ENCODE results near the gene DEAF1. TPM values are rescaled to one million over a fixed set of nuclear protein-coding genes. Genes with fewer than 3 reads are reported as not detected.
"Not testable (repeated sequence)": the region's sequence is repeated elsewhere in the genome, so short reads cannot be mapped to it uniquely, and the experiment has no call there.

Gene DEAF1
- total and polyA plus RNA-seq, 9 donors: 22.7 to 38.9 (median 31.2) TPM

DNA sequence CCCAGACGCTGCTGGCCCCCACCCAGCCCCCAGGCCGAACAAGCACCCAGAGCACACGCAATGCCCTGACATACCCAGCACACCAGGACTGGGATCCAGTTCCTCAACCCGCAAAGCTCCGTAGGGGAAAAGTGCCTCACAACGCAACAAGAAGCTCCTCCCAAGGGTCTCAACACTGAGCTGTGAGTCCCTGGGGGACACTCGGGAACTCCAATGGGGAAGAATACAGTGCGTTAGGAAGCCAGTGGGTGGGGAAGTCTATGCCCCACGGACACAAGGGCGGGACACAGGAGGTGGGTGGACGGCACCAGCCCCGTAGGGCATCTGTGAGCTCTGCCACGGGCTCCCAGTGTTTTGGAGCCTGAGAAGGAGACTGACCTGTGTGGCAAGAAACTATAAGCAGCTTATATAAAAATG lies 1.6 kb downstream of the DEAF1 start:
- WGBS (ENCODE audit: insufficient coverage): 27% methylated on average over 8 of the region's 13 CpGs

DNA sequence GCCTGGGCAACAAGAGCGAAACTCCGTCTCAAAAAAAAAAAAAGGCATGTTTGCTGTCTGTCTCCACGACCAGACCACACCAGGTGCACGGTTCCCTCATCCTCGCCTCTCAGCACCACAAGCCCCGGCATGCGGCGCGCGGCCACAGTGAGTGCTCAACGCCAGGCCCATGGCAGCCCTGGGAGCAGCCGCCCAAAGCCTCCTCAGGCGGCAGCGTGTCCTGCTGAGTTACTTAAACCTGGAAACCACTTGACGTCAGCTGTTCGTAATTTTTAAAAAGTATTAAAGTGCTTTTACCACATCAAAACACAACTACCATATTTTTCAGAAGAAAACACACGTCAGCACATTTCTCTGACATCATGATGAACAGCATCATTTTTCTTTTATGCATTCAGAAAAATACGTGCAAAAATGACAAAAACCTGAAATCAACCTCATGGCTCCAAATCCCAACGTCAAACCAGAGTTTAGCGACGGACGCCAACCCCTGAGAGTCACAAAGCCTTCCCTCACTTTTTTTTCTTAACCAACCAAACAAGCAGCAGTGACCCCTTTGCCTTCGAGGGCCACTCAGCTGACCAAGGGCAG lies 2.1 kb downstream of the DEAF1 start:
- peak overlapping the region; percentile 55 for H3K27ac ChIP-seq (ENCODE audit: low read length)
- peaks cover 14% of the 10 kb centered on the region for H3K36me3 ChIP-seq (ENCODE audit: control insufficient read depth, insufficient read depth, low read length)
- DNase-seq: no peak
- H3K4me1 ChIP-seq (ENCODE audit: control insufficient read depth, insufficient read depth, low read length): peaks cover 23% of the 10 kb centered on the region
- H3K27me3 ChIP-seq (ENCODE audit: control insufficient read depth, insufficient read depth, low read length): no peaks in the 10 kb centered on the region
- WGBS (ENCODE audit: insufficient coverage): 64% methylated on average over 16 of the region's 23 CpGs
- no peaks in the 10 kb centered on the region for H3K9me3 ChIP-seq (replicated peaks; ENCODE audit: control insufficient read depth, low read depth, low read length)
- no peak overlapping the region for H3K4me3 ChIP-seq (ENCODE audit: low read length)

More for the DNA sequence above, 1.6 kb downstream of the DEAF1 start:
- Histone ChIP-seq H3K27ac (ENCODE audit: low read length) (peak overlapping the region; percentile 55), H3K9me3 (replicated peaks; ENCODE audit: control insufficient read depth, low read depth, low read length) (no peaks in the 10 kb centered on the region), H3K36me3 (ENCODE audit: control insufficient read depth, insufficient read depth, low read length) (peaks cover 10% of the 10 kb centered on the region), H3K4me1 (ENCODE audit: control insufficient read depth, insufficient read depth, low read length) (peaks cover 23% of the 10 kb centered on the region), H3K27me3 (ENCODE audit: control insufficient read depth, insufficient read depth, low read length) (no peaks in the 10 kb centered on the region), H3K4me3 (ENCODE audit: low read length) (no peak overlapping the region)
- DNase-seq: no peak

DNA sequence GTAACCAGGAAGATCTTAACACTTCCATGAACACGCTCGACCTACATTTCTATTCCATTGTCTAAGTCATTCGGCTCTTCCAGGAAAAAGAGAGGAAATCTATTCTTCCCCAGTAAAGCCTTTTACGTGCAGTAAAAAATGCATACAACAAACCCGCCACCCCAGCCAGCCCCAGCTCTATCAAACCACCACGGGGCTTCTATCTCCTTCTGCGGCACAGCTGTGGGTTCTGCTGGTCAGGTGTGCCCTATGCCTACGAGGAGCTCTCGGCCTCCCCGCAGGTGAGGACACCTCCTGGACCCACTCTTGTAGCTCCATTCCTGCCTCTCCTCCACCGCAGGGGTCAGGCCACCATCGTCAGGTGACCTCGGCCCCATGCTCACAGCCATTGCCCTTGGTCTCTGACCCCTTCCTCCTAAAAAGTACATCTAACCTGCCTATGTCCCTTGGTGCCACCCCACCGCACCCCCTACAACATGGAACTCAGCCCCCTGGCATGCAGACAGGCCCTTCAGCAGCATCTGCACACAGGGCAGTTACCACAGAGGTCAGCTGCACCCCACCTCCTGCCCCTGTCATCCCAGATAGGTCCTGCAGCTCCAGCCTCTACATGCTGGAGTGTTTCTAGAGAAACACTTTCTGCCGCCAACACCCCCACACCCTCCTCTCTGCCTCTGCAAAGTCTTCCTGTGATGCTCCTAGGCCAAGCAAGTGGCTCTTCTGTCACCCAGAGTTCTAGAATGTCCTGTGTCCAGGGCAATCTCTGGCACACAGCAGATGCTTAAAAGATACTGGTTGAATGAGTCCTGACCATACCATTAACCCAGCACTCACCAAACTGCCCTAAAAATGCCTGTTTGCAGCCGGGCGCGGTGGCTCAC lies 3.1 kb downstream of the DEAF1 start:
- peaks cover 22% of the 10 kb centered on the region for H3K36me3 ChIP-seq (ENCODE audit: control insufficient read depth, insufficient read depth, low read length)
- WGBS (ENCODE audit: insufficient coverage): 78% methylated on average over 18 of the region's 18 CpGs
- no peaks in the 10 kb centered on the region for H3K27me3 ChIP-seq (ENCODE audit: control insufficient read depth, insufficient read depth, low read length)
- H3K4me3 ChIP-seq (ENCODE audit: low read length): no peak overlapping the region
- H3K9me3 ChIP-seq (replicated peaks; ENCODE audit: control insufficient read depth, low read depth, low read length): no peaks in the 10 kb centered on the region
- no peak for DNase-seq
- H3K27ac ChIP-seq (ENCODE audit: low read length): no peak overlapping the region
- H3K4me1 ChIP-seq (ENCODE audit: control insufficient read depth, insufficient read depth, low read length): peaks cover 22% of the 10 kb centered on the region

DNA sequence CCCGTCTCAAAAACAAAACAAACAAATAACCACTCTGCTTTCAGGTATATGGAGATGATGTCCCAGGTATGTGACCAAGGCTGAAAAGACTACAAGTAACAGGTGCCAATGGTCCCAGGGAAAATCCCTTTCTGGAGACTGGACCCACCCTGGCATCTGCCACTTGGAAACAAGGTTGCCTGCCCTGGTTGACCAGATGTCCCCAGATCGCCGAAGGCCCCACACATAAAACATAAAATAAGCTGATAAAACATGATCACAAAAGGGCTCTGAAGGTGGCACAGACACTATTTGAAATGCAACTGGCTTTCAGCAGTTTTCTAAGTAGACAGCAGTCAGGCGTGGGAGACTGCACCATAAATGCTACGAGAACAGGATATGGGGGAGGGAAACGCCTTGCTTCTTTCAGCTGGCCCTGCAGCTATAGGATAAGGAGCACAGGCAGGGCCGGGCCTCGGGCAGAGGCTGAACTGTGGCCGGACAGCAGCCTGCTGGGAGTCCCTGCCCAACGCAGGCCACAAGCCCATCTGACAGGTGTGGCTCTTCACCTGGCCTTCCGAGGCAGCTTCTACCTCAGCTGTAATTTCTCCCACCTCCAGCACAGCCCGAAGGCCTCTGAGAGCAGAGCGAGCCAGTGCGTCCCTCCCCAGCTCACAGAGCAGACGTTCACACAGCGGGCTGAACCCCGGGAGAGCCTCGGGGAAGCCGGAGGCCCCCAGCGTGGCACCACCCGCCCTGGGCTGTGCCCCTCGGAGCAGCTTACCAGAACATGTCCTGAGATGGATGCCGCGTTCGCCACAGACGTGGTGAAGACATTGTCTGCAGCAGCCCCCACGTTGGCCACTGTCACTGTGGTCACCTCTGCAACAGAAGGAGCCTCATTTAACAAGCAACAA lies 4.0 kb downstream of the DEAF1 start:
- no peak for DNase-seq
- 73% methylated on average over 23 of the region's 27 CpGs for WGBS (ENCODE audit: insufficient coverage)
- Histone ChIP-seq H3K27me3 (ENCODE audit: control insufficient read depth, insufficient read depth, low read length) (no peaks in the 10 kb centered on the region), H3K9me3 (replicated peaks; ENCODE audit: control insufficient read depth, low read depth, low read length) (no peaks in the 10 kb centered on the region), H3K27ac (ENCODE audit: low read length) (no peak overlapping the region), H3K4me3 (ENCODE audit: low read length) (no peak overlapping the region), H3K36me3 (ENCODE audit: control insufficient read depth, insufficient read depth, low read length) (peaks cover 32% of the 10 kb centered on the region), H3K4me1 (ENCODE audit: control insufficient read depth, insufficient read depth, low read length) (peaks cover 15% of the 10 kb centered on the region)

DNA sequence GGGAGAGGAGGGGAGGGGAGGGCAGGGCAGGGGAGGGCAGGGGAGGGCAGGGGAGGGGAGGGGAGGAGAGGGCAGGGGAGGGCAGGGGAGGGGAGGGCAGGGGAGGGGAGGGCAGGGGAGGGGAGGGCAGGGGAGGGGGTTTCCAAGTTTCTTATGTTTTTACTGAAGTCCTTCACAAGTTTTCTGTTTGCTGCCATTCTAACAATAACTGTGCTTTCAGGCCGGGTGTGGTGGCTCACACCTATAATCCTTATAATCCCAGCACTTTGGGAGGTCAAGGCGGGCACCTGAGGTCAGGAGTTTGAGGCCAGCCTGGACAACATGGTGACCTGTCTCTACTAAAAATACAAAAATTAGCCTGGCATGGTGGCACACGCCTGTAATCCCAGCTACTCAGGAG lies 4.8 kb downstream of the DEAF1 start:
- H3K9me3 ChIP-seq (replicated peaks; ENCODE audit: control insufficient read depth, low read depth, low read length); H3K27me3 ChIP-seq (ENCODE audit: control insufficient read depth, insufficient read depth, low read length); H3K4me3 ChIP-seq (ENCODE audit: low read length); DNase-seq; H3K27ac ChIP-seq (ENCODE audit: low read length): not testable (repeated sequence)
- 87% methylated on average over 2 of the region's 3 CpGs for WGBS (ENCODE audit: insufficient coverage)
- Histone ChIP-seq H3K4me1 (ENCODE audit: control insufficient read depth, insufficient read depth, low read length) (peaks cover 15% of the 10 kb centered on the region), H3K36me3 (ENCODE audit: control insufficient read depth, insufficient read depth, low read length) (peaks cover 39% of the 10 kb centered on the region)

DNA sequence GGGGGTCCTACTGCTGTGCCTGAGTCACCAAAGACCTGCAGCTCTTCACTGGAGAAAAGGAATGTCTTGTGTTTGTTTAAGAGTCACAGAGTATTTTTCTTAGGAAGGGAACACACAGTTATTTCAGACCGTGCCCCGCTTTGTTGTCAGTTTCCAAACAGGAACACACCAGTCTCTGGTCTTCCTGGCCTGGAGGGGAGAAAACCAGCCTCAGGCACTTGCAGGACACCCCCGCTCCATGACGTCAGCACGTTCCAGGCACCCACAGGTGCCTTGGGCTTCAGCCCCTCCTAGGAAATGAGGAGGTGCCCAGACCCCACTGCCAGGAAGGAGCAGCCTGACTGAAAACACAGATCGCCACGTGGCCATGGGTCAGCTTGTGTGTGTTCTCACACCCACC lies 5.4 kb downstream of the DEAF1 start:
- Histone ChIP-seq H3K27ac (ENCODE audit: low read length) (no peak overlapping the region), H3K9me3 (replicated peaks; ENCODE audit: control insufficient read depth, low read depth, low read length) (no peaks in the 10 kb centered on the region), H3K4me3 (ENCODE audit: low read length) (no peak overlapping the region), H3K4me1 (ENCODE audit: control insufficient read depth, insufficient read depth, low read length) (peaks cover 15% of the 10 kb centered on the region), H3K36me3 (ENCODE audit: control insufficient read depth, insufficient read depth, low read length) (peaks cover 42% of the 10 kb centered on the region), H3K27me3 (ENCODE audit: control insufficient read depth, insufficient read depth, low read length) (no peaks in the 10 kb centered on the region)
- no peak for DNase-seq
- 83% methylated on average over 7 of the region's 7 CpGs for WGBS (ENCODE audit: insufficient coverage)

GRCh38 chr11:688681-689080 lies 6.3 kb downstream of the DEAF1 start:
- H3K27me3 ChIP-seq (ENCODE audit: control insufficient read depth, insufficient read depth, low read length): no peaks in the 10 kb centered on the region

GRCh38 chr11:687751-688150 lies 7.3 kb downstream of the DEAF1 start:
- peaks cover 55% of the 10 kb centered on the region for H3K36me3 ChIP-seq (ENCODE audit: control insufficient read depth, insufficient read depth, low read length)
- 91% methylated on average over 5 of the region's 13 CpGs for WGBS (ENCODE audit: insufficient coverage)

More at GRCh38 chr11:688681-689080, 6.3 kb downstream of the DEAF1 start:
- no peak overlapping the region for H3K4me3 ChIP-seq (ENCODE audit: low read length)
- no peaks in the 10 kb centered on the region for H3K9me3 ChIP-seq (replicated peaks; ENCODE audit: control insufficient read depth, low read depth, low read length)
- no peak for DNase-seq
- peaks cover 47% of the 10 kb centered on the region for H3K36me3 ChIP-seq (ENCODE audit: control insufficient read depth, insufficient read depth, low read length)
- peaks cover 9% of the 10 kb centered on the region for H3K4me1 ChIP-seq (ENCODE audit: control insufficient read depth, insufficient read depth, low read length)
- no peak overlapping the region for H3K27ac ChIP-seq (ENCODE audit: low read length)
- WGBS (ENCODE audit: insufficient coverage): 93% methylated on average over 8 of the region's 9 CpGs

GRCh38 chr11:686451-687243 lies 8.4 kb downstream of the DEAF1 start:
- H3K9me3 ChIP-seq (replicated peaks; ENCODE audit: control insufficient read depth, low read depth, low read length): no peaks in the 10 kb centered on the region
- 90% methylated on average over 28 of the region's 30 CpGs for WGBS (ENCODE audit: insufficient coverage)
- H3K4me3 ChIP-seq (ENCODE audit: low read length): no peak overlapping the region
- peaks cover 2% of the 10 kb centered on the region for H3K4me1 ChIP-seq (ENCODE audit: control insufficient read depth, insufficient read depth, low read length)
- no peak overlapping the region for H3K27ac ChIP-seq (ENCODE audit: low read length)
- H3K27me3 ChIP-seq (ENCODE audit: control insufficient read depth, insufficient read depth, low read length): no peaks in the 10 kb centered on the region
- no peak for DNase-seq
- peaks cover 66% of the 10 kb centered on the region for H3K36me3 ChIP-seq (ENCODE audit: control insufficient read depth, insufficient read depth, low read length)

More at GRCh38 chr11:687751-688150, 7.3 kb downstream of the DEAF1 start:
- Histone ChIP-seq H3K27ac (ENCODE audit: low read length) (no peak overlapping the region), H3K4me3 (ENCODE audit: low read length) (no peak overlapping the region), H3K27me3 (ENCODE audit: control insufficient read depth, insufficient read depth, low read length) (no peaks in the 10 kb centered on the region), H3K9me3 (replicated peaks; ENCODE audit: control insufficient read depth, low read depth, low read length) (no peaks in the 10 kb centered on the region), H3K4me1 (ENCODE audit: control insufficient read depth, insufficient read depth, low read length) (peaks cover 2% of the 10 kb centered on the region)
- DNase-seq: no peak

All from muscle of leg (tissue), 11 donors.